H1 (cell line): ENCODE measurements around the gene HIC1. TPM values are rescaled to one million over a fixed set of nuclear protein-coding genes. Genes with fewer than 3 reads are reported as not detected.

Source experiments
- CEBPB ChIP-seq: IDR thresholded peaks from 2 replicates; pipeline ENCODE4 v1.6.1; 2012; ENCODE audit warnings: low read depth, low read length
- CTCF ChIP-seq, 3 experiments: IDR thresholded peaks; 1 replicate in 2 of 3; 2 replicates in 1 of 3; pipeline versions ENCODE4 v1.5.1 to v1.6.1; 2011; ENCODE audit warnings: low read length in 3 of 3, mild to moderate bottlenecking in 3 of 3, inconsistent platforms in 2 of 3, low read depth in 1 of 3, moderate library complexity in 1 of 3; ENCODE audit not compliant: insufficient read depth in 1 of 3; ENCODE audit errors: control extremely low read depth in 1 of 3
- POLR2AphosphoS5 ChIP-seq: IDR thresholded peaks from 2 replicates; pipeline ENCODE4 v1.6.1; 2011; ENCODE audit warnings: low read depth, low read length
- polyA plus RNA-seq, 7 experiments: library from polyadenylated mRNA; depleted of rRNA in 3 of 7; stranded (reverse) in 5 of 7; unstranded in 2 of 7; fragments of >200 nt in 5 of 7; fragments of 200-250 nt in 2 of 7; gene quantifications; 1 replicate in 5 of 7; 2 replicates in 1 of 7; 4 replicates in 1 of 7; pipeline versions ENCODE4 v1.2.1 to v1.2.3, GENCODE V29; 2011 to 2013; ENCODE audit warnings: missing spikeins in 2 of 7, mixed read lengths in 2 of 7
- total RNA-seq: library from RNA; stranded (reverse); fragmentation: NEBNext Ultra II Directional; extraction: Animal tissue kit (Norgen Biotek cat#: 25700); gene quantifications from 2 replicates; pipeline ENCODE4 v1.2.1, GENCODE V29; 2021

The HIC1 gene
- total and polyA plus RNA-seq, 2 of the 8 experiments (the other 6 are each of a cell fraction or from before 2014, with no cell fraction given), result 0.06 to 0.09 TPM

GRCh38 chr17:2102931-2103809, 48.3 kb downstream of the HIC1 start (continued):
- no peak for TF ChIP-seq CTCF (IDR thresholded peaks at IDR 0.05; ENCODE audit: control extremely low read depth in 1 of 3, insufficient read depth in 1 of 3, low read depth in 1 of 3, low read length in 3 of 3)
- no peak for TF ChIP-seq CEBPB
- TF ChIP-seq POLR2AphosphoS5, result no peak
